Sigmoid colon (tissue), 7 donors: ENCODE results near the gene KSR1. TPM values are rescaled to one million over a fixed set of nuclear protein-coding genes. Genes with fewer than 3 reads are reported as not detected.
"Not testable (repeated sequence)": the region's sequence is repeated elsewhere in the genome, so short reads cannot be mapped to it uniquely, and the experiment has no call there.

Source experiments
- DNase-seq: peaks from one replicate; pipeline ENCODE4 v3.0.0-alpha.2; 2019
- H3K27ac ChIP-seq, 4 donors: fragments of 200-600 bp; sonication (generic); one replicate each; pipeline ENCODE4 v1.5.1; 2016 to 2019; ENCODE audit warnings: mild to moderate bottlenecking in 1 of 4
- H3K27me3 ChIP-seq, 3 donors: fragments of 200-600 bp; sonication (generic); one replicate each; pipeline ENCODE4 v1.5.1; 2019; ENCODE audit warnings: mild to moderate bottlenecking in 1 of 3
- H3K36me3 ChIP-seq, 4 donors: fragments of 200-600 bp; sonication (generic); one replicate each; pipeline ENCODE4 v1.5.1; 2016 to 2019
- H3K4me1 ChIP-seq, 4 donors: fragments of 200-600 bp; sonication (generic); one replicate each; pipeline ENCODE4 v1.5.1; 2017 to 2019
- H3K4me3 ChIP-seq, 4 donors: fragments of 200-600 bp; sonication (generic); one replicate each; pipeline ENCODE4 v1.5.1; 2017 to 2019; ENCODE audit warnings: mild to moderate bottlenecking in 2 of 4, moderate library complexity in 1 of 4
- H3K9me3 ChIP-seq, 4 donors: fragments of 200-600 bp in 3 of 4; sonication (generic) in 3 of 4; one replicate each; pipeline versions ENCODE4 v1.5.1 to v1.6.1; 2013 to 2019
- CTCF ChIP-seq, 4 experiments: fragments of 450-650 bp in 3 of 4; fragments of 200-600 bp in 1 of 4; IDR thresholded peaks; one replicate each; pipeline ENCODE4 v1.5.1; 2016 to 2019; ENCODE audit warnings: antibody characterized with exemption in 4 of 4, mild to moderate bottlenecking in 3 of 4, moderate library complexity in 2 of 4
- EP300 ChIP-seq, 4 donors: sonication (generic); formaldehyde crosslinking; IDR thresholded peaks; one replicate each; pipeline ENCODE4 v1.6.1; 2017; ENCODE audit warnings: antibody characterized with exemption in 4 of 4
- POLR2A ChIP-seq, 2 donors: fragments of 450-650 bp; IDR thresholded peaks; one replicate each; pipeline ENCODE4 v1.6.1; 2016; ENCODE audit warnings: antibody characterized with exemption in 2 of 2, mild to moderate bottlenecking in 2 of 2, moderate library complexity in 2 of 2
- POLR2AphosphoS5 ChIP-seq, 4 donors: sonication (generic); formaldehyde crosslinking; IDR thresholded peaks; one replicate each; pipeline ENCODE4 v1.6.1; 2017; ENCODE audit warnings: antibody characterized with exemption in 4 of 4
- WGBS, 2 donors: extraction: QIAGEN DNeasy Blood & Tissue Kit; methylation state at CpG; one replicate each; pipeline ENCODE4 v1.1.7; 2013; 5-methylcytosine and 5-hydroxymethylcytosine counted together
- intact Hi-C: fragments of 100-400 bp; cut with DNase I; formaldehyde crosslinking; loops from one replicate; pipeline ENCODE4 v1.15.1; 2023
- polyA plus RNA-seq, 3 donors: library from polyadenylated mRNA; stranded (reverse); fragments of 200-250 nt; gene quantifications; one replicate each; pipeline ENCODE4 v1.2.3, GENCODE V29; 2013
- total RNA-seq, 4 donors: library from RNA; depleted of rRNA; stranded (reverse); fragments of >200 nt; gene quantifications; one replicate each; pipeline ENCODE4 v1.1.0, GENCODE V29; 2016
- donor health status: healthy with polysubstance abuse.
- donor health status: Bipolar disorder and iron deficiency.
- donor health status: healthy.

KSR1 gene
- total and polyA plus RNA-seq, 7 donors = 4.2 to 25.8 (median 18.2) TPM

- H3K36me3 ChIP-seq = no peaks in the 10 kb centered on the region
- H3K27me3 ChIP-seq = no peaks in the 10 kb centered on the region
- no peaks in the 10 kb centered on the region for H3K9me3 ChIP-seq
- WGBS, 2 donors = 96 to 97% methylated on average over 8 of the region's 8 CpGs
- TF ChIP-seq CTCF (IDR thresholded peaks at IDR 0.05) (no peak), EP300 (IDR thresholded peaks at IDR 0.05) (no peak), POLR2AphosphoS5 (IDR thresholded peaks at IDR 0.05) (no peak), POLR2A (IDR thresholded peaks at IDR 0.05) (no peak)
- no peak overlapping the region for H3K4me3 ChIP-seq
- no peak for DNase-seq
- peaks cover 0 to 32% (median 18%) of the 10 kb centered on the region in 4 donors for H3K4me1 ChIP-seq
- H3K27ac ChIP-seq = no peak overlapping the region
- intact Hi-C loops = no loop called here
These were observed 42.5 kb downstream of the KSR1 start for GRCh38 chr17:27498615-27499309.

- peaks cover 0 to 30% (median 13%) of the 10 kb centered on the region in 4 donors for H3K4me1 ChIP-seq
- WGBS, 2 donors = 94 to 95% methylated on average over 11 of the region's 11 CpGs
- intact Hi-C loops = no loop called here
These were observed 43.4 kb downstream of the KSR1 start for GRCh38 chr17:27499451-27500265.

GRCh38 chr17:27501338-27501737, 45.1 kb downstream of the KSR1 start:
- WGBS, 2 donors = 95 to 99% methylated on average over 3 of the region's 3 CpGs

More at GRCh38 chr17:27499451-27500265, 43.4 kb downstream of the KSR1 start:
- TF ChIP-seq POLR2A (IDR thresholded peaks at IDR 0.05) (no peak), CTCF (IDR thresholded peaks at IDR 0.05) (no peak), EP300 (IDR thresholded peaks at IDR 0.05) (no peak), POLR2AphosphoS5 (IDR thresholded peaks at IDR 0.05) (no peak)
- H3K36me3 ChIP-seq = no peaks in the 10 kb centered on the region
- no peaks in the 10 kb centered on the region for H3K27me3 ChIP-seq
- no peaks in the 10 kb centered on the region for H3K9me3 ChIP-seq
- no peak for DNase-seq
- H3K4me3 ChIP-seq = no peak overlapping the region
- H3K27ac ChIP-seq = no peak overlapping the region

GRCh38 chr17:27502526-27503324, 46.5 kb downstream of the KSR1 start:
- H3K27ac ChIP-seq = no peak overlapping the region
- no peaks in the 10 kb centered on the region for H3K36me3 ChIP-seq
- no peaks in the 10 kb centered on the region for H3K9me3 ChIP-seq
- H3K27me3 ChIP-seq = no peaks in the 10 kb centered on the region
- no peak for TF ChIP-seq EP300 (IDR thresholded peaks at IDR 0.05)
- TF ChIP-seq CTCF (IDR thresholded peaks at IDR 0.05) = no peak
- TF ChIP-seq POLR2A (IDR thresholded peaks at IDR 0.05) = no peak
- TF ChIP-seq POLR2AphosphoS5 (IDR thresholded peaks at IDR 0.05) = no peak
- DNase-seq = no peak
- intact Hi-C loops = no loop called here
- H3K4me1 ChIP-seq = peaks cover 0 to 26% (median 11%) of the 10 kb centered on the region in 4 donors
- H3K4me3 ChIP-seq = no peak overlapping the region
- WGBS, 2 donors = 81 to 89% methylated on average over 12 of the region's 12 CpGs

More at GRCh38 chr17:27501338-27501737, 45.1 kb downstream of the KSR1 start:
- H3K27me3 ChIP-seq, intact Hi-C loops, H3K36me3 ChIP-seq, H3K27ac ChIP-seq, H3K9me3 ChIP-seq, H3K4me3 ChIP-seq, DNase-seq: not testable (repeated sequence)
- H3K4me1 ChIP-seq = peaks cover 0 to 26% (median 11%) of the 10 kb centered on the region in 4 donors
